ENCODE measurements around the gene ZNF804A. TPM values are rescaled to one million over a fixed set of nuclear protein-coding genes. Genes with fewer than 3 reads are reported as not detected.
A peak's percentile ranks its signal among the peaks of the same experiment; 100 is the strongest.

Gene ZNF804A
- total RNA-seq (under 1 TPM in 4 of 7 donors, not detected in 3; 0.07 to 0.26 (median 0.18) TPM), polyA plus RNA-seq (under 1 TPM; 0.07 to 0.28 TPM)
- long read RNA-seq, donor 1: 0 reads
- long read RNA-seq, donor 2, partial matches to known transcripts: 0 of 6 reads
- long read RNA-seq, donor 2, other reads (novel, unspliced or antisense): 5 of 6 reads
- long read RNA-seq, donor 3: 0 reads

DNA sequence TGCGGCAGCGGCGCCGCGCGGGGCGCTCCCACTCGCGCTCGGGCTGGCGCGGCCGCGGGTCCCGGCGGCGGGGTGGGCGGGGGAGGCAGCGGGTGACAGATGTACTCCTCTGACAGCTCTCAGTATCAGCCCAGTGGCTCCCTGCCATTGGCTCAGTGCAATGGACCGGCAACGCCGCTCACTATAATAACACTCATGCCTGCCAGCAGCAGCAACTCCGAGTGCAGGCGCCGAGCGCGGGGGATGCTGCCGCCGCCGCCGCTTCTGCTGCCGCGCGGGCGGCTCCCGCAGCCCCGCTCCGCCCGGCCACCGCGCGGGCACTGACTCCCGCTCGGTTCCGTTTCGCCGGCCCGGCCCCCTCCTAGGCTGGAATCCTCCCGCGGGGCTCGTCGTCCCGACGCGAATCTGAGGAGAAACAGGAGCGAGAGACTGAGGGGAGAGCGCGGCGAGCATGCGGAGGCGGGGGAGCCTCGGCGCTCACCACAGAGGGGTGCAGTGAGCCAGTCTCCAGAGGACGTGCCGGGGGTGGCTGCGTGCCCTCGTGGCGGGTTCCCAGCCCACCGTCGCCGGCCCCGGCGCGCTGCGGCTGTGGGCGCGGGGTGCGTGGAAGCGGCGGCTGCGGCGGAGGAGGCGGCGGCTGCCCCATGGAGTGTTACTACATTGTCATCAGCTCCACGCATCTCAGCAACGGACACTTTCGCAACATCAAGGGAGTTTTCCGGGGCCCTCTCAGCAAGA lies at the start of gene ZNF804A:
TSS of gene ZNF804A (plus strand) at position 214 of the 738 bp plus-strand sequence. CDS start at position 645, 431 bp downstream.
- intact Hi-C loops (cut with DNase I): no loop called here
- DNase-seq: peak; percentile 13 to 48 (median 26)
- Histone ChIP-seq H3K9me3 (no peaks in the 10 kb centered on the region), H3K4me3 (peak within 1 kb of the TSS; percentile 42), H3K27ac (no peak within 1 kb of the TSS), H3K36me3 (no peaks in the 10 kb centered on the region), H3K27me3 (no peaks in the 10 kb centered on the region), H3K4me1 (ENCODE audit: insufficient read depth) (peaks cover 6% of the 10 kb centered on the region)
- 0 to 1% (median 0%) methylated on average over 66 to 88 of the region's 88 CpGs for whole genome bisulfite sequencing, 3 donors
- no peak for TF ChIP-seq EP300 (IDR thresholded peaks at IDR 0.05)
- no peak for TF ChIP-seq POLR2A (IDR thresholded peaks at IDR 0.05)
- TF ChIP-seq, protein P1, sequence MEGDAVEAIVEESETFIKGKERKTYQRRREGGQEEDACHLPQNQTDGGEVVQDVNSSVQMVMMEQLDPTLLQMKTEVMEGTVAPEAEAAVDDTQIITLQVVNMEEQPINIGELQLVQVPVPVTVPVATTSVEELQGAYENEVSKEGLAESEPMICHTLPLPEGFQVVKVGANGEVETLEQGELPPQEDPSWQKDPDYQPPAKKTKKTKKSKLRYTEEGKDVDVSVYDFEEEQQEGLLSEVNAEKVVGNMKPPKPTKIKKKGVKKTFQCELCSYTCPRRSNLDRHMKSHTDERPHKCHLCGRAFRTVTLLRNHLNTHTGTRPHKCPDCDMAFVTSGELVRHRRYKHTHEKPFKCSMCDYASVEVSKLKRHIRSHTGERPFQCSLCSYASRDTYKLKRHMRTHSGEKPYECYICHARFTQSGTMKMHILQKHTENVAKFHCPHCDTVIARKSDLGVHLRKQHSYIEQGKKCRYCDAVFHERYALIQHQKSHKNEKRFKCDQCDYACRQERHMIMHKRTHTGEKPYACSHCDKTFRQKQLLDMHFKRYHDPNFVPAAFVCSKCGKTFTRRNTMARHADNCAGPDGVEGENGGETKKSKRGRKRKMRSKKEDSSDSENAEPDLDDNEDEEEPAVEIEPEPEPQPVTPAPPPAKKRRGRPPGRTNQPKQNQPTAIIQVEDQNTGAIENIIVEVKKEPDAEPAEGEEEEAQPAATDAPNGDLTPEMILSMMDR (IDR thresholded peaks at IDR 0.05): no peak

DNA sequence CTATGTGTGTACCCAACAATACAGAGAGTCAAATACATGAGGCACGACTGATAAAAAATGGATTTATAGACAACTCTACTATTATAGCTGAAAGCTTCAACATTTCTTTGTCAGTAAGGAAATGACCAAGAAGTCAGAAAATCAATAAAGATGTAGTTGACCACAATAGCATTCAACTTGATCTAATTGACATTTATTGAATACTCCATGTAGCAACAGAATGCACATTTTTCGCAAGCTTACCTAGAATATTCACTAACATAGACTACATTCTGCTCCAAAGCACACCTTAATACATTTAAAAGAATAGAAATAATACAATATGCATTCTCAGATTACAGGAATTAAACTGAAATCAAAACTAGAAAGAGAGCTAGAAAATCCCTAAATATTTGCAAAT lies 49.2 kb upstream of the ZNF804A start:
- intact Hi-C loops (cut with DNase I): no loop called here
- no peak for DNase-seq
- 92 to 95% (median 93%) methylated on average over 2 of the region's 2 CpGs for WGBS, 3 donors
- Histone ChIP-seq H3K27me3 (no peaks in the 10 kb centered on the region), H3K27ac (no peak overlapping the region), H3K4me3 (no peak overlapping the region), H3K9me3 (no peaks in the 10 kb centered on the region), H3K36me3 (no peaks in the 10 kb centered on the region), H3K4me1 (ENCODE audit: insufficient read depth) (no peaks in the 10 kb centered on the region)
- TF ChIP-seq, protein P1 (IDR thresholded peaks at IDR 0.05): no peak
- no peak for TF ChIP-seq EP300 (IDR thresholded peaks at IDR 0.05)
- no peak for TF ChIP-seq POLR2A (IDR thresholded peaks at IDR 0.05)

- H3K4me3 ChIP-seq: no peak overlapping the region
- H3K36me3 ChIP-seq: no peaks in the 10 kb centered on the region
- H3K27me3 ChIP-seq: no peaks in the 10 kb centered on the region
- intact Hi-C loops (cut with DNase I): no loop called here
- H3K27ac ChIP-seq: no peak overlapping the region
- DNase-seq: no peak
- H3K4me1 ChIP-seq (ENCODE audit: insufficient read depth): no peaks in the 10 kb centered on the region
- H3K9me3 ChIP-seq: no peaks in the 10 kb centered on the region
- 67 to 79% (median 67%) methylated on average over 1 of the region's 1 CpG for WGBS, 3 donors
- TF ChIP-seq POLR2A (IDR thresholded peaks at IDR 0.05) (no peak), EP300 (IDR thresholded peaks at IDR 0.05) (no peak)
- TF ChIP-seq, protein P1 (IDR thresholded peaks at IDR 0.05): no peak
Observed at GRCh38 chr2:184551626-184552025, 46.7 kb upstream of the ZNF804A start.

GRCh38 chr2:184554736-184555135 lies 43.6 kb upstream of the ZNF804A start:
- H3K4me1 ChIP-seq (ENCODE audit: insufficient read depth): no peaks in the 10 kb centered on the region
- no peaks in the 10 kb centered on the region for H3K36me3 ChIP-seq
- H3K4me3 ChIP-seq: no peak overlapping the region
- H3K27ac ChIP-seq: no peak overlapping the region
- no peaks in the 10 kb centered on the region for H3K9me3 ChIP-seq
- no peak for TF ChIP-seq EP300 (IDR thresholded peaks at IDR 0.05)
- TF ChIP-seq, protein P1 (IDR thresholded peaks at IDR 0.05): no peak
- no peak for TF ChIP-seq POLR2A (IDR thresholded peaks at IDR 0.05)
- DNase-seq: no peak
- intact Hi-C loops (cut with DNase I): no loop called here
- no peaks in the 10 kb centered on the region for H3K27me3 ChIP-seq
